GM21723 (cell line): ENCODE results near the gene PCDHA4.
"Not testable (repeated sequence)": the region's sequence is repeated elsewhere in the genome, so short reads cannot be mapped to it uniquely, and the experiment has no call there.

Source experiments
- ATAC-seq: cut with Tn5 transposase; IDR thresholded peaks from one replicate; pipeline ENCODE4 v1.9.1; 2021; ENCODE audit warnings: mild to moderate bottlenecking, moderate library complexity; ENCODE audit not compliant: unreplicated experiment

The PCDHA4 gene

GRCh38 chr5:140806834-140807775 is at the start of gene PCDHA4:
PCDHA4 (plus strand) TSS chr5:140807068.
- ATAC-seq, result no peak

GRCh38 chr5:140764177-140764973 is 42.5 kb upstream of the PCDHA4 start:
- no peak for ATAC-seq

GRCh38 chr5:140767444-140767843 is 39.4 kb upstream of the PCDHA4 start:
- ATAC-seq, result no peak

- no peak for ATAC-seq
These were observed 26.4 kb upstream of the PCDHA4 start for GRCh38 chr5:140780512-140780911.

- no peak for ATAC-seq
These were observed 20.8 kb upstream of the PCDHA4 start, which contains the start of gene PCDHA1 for GRCh38 chr5:140785905-140786686. PCDHA1 (plus strand) TSS chr5:140786140.

GRCh38 chr5:140787422-140787821 is 19.4 kb upstream of the PCDHA4 start:
- not testable (repeated sequence) for ATAC-seq

- not testable (repeated sequence) for ATAC-seq
These were observed 18.9 kb upstream of the PCDHA4 start for GRCh38 chr5:140787849-140788504.

- no peak for ATAC-seq
These were observed 15.8 kb upstream of the PCDHA4 start for GRCh38 chr5:140791089-140791488.

GRCh38 chr5:140794595-140795258 is 12.1 kb upstream of the PCDHA4 start, which contains the start of gene PCDHA2:
PCDHA2 (plus strand) TSS chr5:140794852.
- no peak for ATAC-seq

GRCh38 chr5:140795259-140795641 is 11.6 kb upstream of the PCDHA4 start:
- ATAC-seq, result no peak

- ATAC-seq, result not testable (repeated sequence)
These were observed 10.7 kb upstream of the PCDHA4 start for GRCh38 chr5:140796072-140796717.

GRCh38 chr5:140796718-140797095 is 10.2 kb upstream of the PCDHA4 start:
- ATAC-seq, result no peak

GRCh38 chr5:140800816-140801493 is 5.9 kb upstream of the PCDHA4 start, which contains the start of gene PCDHA3:
PCDHA3 (plus strand) TSS chr5:140801057.
- ATAC-seq, result no peak

GRCh38 chr5:140801494-140801841 is 5.4 kb upstream of the PCDHA4 start:
- no peak for ATAC-seq

GRCh38 chr5:140802381-140802780 is 4.5 kb upstream of the PCDHA4 start:
- not testable (repeated sequence) for ATAC-seq

GRCh38 chr5:140802781-140803271 is 4.0 kb upstream of the PCDHA4 start:
- ATAC-seq, result no peak

- not testable (repeated sequence) for ATAC-seq
These were observed 1.5 kb downstream of the PCDHA4 start for GRCh38 chr5:140808241-140808888.

- ATAC-seq, result no peak
These were observed 2.0 kb downstream of the PCDHA4 start for GRCh38 chr5:140808889-140809291.
